ENCODE results near the gene SMAP1.

SMAP1 gene

DNA sequence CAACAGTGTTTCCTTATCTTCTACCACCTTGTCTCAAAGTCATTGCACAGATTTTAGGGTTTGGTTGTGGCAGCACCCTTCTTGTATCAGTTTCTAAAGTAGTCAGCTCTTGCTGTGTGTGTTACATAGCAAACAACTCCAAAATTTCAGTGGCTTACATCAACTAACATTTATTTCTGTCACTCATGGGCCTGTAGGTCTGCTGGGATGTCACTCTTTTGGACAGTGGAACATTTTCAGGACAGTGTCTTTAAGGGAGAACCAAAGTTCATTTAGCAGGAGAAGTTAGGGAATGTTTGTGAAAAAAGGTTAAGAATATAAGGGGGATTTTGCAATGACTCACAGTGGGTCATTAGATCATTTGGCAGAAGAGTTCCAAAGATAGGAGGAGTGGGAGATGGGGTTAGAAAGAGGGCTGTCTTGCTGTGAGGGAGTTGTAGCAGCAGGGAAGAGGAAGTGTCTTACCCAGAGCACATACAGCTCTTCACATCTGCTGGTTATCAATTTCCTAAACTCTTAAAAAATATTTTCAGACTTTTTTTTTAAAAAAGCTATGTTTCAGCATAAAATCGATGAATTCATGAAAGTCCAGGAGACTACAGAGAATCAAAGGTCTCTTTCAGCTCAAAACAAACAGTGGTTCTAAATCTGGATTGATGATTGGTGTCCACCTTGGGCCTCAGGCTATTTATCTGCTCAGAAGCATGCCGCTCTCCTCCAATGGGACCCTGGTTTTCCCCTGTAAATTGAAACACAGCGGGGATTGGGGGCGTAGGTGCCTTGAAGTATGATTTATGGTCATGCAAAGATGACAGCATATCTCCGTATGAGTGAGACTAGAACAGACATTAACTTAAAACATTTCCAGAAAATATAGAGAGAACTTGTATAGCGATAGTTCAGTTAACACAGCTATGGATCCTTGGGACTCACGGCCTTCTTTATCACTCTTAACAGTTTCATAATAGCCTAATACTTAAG is 171.9 kb downstream of the SMAP1 start:
- Histone ChIP-seq H3K4me2 (no peak overlapping the region), H3K4me3 (IDR thresholded peaks at IDR 0.05; ENCODE audit: insufficient read depth, low read depth, low read length) (no peak overlapping the region)

DNA sequence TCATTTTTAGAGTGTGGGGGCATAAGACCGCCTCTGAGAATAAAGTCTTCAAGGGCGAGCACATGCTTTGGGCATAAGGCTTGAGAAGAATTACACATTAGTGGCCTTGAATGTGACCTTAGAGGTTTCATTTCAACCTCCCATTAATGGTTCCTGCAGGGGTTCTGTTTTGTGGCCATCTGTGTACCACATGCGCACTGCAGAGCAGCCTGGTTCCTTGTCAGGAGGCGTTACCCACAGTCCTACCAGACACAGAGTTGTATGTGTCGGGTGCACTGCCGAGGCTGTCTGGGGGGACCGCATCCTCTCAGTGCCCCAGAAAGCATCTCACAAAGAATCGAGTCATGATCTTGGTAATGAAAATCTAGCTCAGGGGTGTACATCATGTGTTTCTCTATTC is 173.4 kb downstream of the SMAP1 start:
- no peak overlapping the region for H2AFZ ChIP-seq (ENCODE audit: low read depth)
- no peaks in the 10 kb centered on the region for H3K79me2 ChIP-seq (ENCODE audit: insufficient read depth, low read depth)
- H3K27me3 ChIP-seq (ENCODE audit: insufficient read depth, low read depth): no peaks in the 10 kb centered on the region
- no peak overlapping the region for H3K9ac ChIP-seq
- no peaks in the 10 kb centered on the region for H4K20me1 ChIP-seq (ENCODE audit: insufficient read depth)
- H3K4me1 ChIP-seq (ENCODE audit: low read depth, poor library complexity, severe bottlenecking): no peaks in the 10 kb centered on the region
- no peak overlapping the region for H3K27ac ChIP-seq
- TF ChIP-seq, protein P1, sequence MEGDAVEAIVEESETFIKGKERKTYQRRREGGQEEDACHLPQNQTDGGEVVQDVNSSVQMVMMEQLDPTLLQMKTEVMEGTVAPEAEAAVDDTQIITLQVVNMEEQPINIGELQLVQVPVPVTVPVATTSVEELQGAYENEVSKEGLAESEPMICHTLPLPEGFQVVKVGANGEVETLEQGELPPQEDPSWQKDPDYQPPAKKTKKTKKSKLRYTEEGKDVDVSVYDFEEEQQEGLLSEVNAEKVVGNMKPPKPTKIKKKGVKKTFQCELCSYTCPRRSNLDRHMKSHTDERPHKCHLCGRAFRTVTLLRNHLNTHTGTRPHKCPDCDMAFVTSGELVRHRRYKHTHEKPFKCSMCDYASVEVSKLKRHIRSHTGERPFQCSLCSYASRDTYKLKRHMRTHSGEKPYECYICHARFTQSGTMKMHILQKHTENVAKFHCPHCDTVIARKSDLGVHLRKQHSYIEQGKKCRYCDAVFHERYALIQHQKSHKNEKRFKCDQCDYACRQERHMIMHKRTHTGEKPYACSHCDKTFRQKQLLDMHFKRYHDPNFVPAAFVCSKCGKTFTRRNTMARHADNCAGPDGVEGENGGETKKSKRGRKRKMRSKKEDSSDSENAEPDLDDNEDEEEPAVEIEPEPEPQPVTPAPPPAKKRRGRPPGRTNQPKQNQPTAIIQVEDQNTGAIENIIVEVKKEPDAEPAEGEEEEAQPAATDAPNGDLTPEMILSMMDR (conservative IDR thresholded peaks at IDR 0.05; ENCODE audit: low read depth, low read length): no peak
- H3K4me3 ChIP-seq (IDR thresholded peaks at IDR 0.05; ENCODE audit: insufficient read depth, low read depth, low read length): no peak overlapping the region
- H3K36me3 ChIP-seq (ENCODE audit: insufficient read depth): no peaks in the 10 kb centered on the region
- no peak overlapping the region for H3K4me2 ChIP-seq

More for the DNA sequence above, 171.9 kb downstream of the SMAP1 start:
- Histone ChIP-seq H4K20me1 (ENCODE audit: insufficient read depth) (no peaks in the 10 kb centered on the region), H2AFZ (ENCODE audit: low read depth) (no peak overlapping the region), H3K27ac (no peak overlapping the region), H3K4me1 (ENCODE audit: low read depth, poor library complexity, severe bottlenecking) (no peaks in the 10 kb centered on the region), H3K27me3 (ENCODE audit: insufficient read depth, low read depth) (no peaks in the 10 kb centered on the region), H3K9ac (no peak overlapping the region), H3K79me2 (ENCODE audit: insufficient read depth, low read depth) (no peaks in the 10 kb centered on the region), H3K36me3 (ENCODE audit: insufficient read depth) (no peaks in the 10 kb centered on the region)
- TF ChIP-seq, protein P1 (conservative IDR thresholded peaks at IDR 0.05; ENCODE audit: low read depth, low read length): no peak

DNA sequence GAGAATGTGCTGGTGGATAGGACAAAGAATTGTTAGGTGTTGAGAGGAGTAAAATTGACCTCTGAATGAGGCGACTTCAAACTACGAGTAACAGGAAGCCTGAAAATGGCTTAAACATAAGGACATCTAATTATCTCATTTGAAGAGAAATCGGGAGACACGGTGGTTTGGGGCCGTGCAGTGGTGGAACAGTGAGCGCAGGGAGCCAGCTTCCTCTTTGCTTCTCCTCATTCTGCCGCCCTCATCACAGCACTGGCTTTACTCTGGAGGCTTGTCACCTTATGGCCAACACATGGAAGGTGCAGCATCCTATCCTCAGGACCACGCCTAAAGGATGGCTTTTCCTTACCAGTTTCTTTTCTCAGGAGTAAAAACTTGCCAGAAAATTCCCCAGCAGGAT is 174.9 kb downstream of the SMAP1 start:
- H3K4me1 ChIP-seq (ENCODE audit: low read depth, poor library complexity, severe bottlenecking): no peaks in the 10 kb centered on the region
- H3K4me2 ChIP-seq: no peak overlapping the region
- H3K4me3 ChIP-seq (IDR thresholded peaks at IDR 0.05; ENCODE audit: insufficient read depth, low read depth, low read length): no peak overlapping the region
- no peaks in the 10 kb centered on the region for H3K27me3 ChIP-seq (ENCODE audit: insufficient read depth, low read depth)
- no peaks in the 10 kb centered on the region for H3K36me3 ChIP-seq (ENCODE audit: insufficient read depth)
- TF ChIP-seq, protein P1 (conservative IDR thresholded peaks at IDR 0.05; ENCODE audit: low read depth, low read length): no peak
- H3K9ac ChIP-seq: no peak overlapping the region
- H3K27ac ChIP-seq: no peak overlapping the region
- H3K79me2 ChIP-seq (ENCODE audit: insufficient read depth, low read depth): no peaks in the 10 kb centered on the region
- no peak overlapping the region for H2AFZ ChIP-seq (ENCODE audit: low read depth)
- no peaks in the 10 kb centered on the region for H4K20me1 ChIP-seq (ENCODE audit: insufficient read depth)

DNA sequence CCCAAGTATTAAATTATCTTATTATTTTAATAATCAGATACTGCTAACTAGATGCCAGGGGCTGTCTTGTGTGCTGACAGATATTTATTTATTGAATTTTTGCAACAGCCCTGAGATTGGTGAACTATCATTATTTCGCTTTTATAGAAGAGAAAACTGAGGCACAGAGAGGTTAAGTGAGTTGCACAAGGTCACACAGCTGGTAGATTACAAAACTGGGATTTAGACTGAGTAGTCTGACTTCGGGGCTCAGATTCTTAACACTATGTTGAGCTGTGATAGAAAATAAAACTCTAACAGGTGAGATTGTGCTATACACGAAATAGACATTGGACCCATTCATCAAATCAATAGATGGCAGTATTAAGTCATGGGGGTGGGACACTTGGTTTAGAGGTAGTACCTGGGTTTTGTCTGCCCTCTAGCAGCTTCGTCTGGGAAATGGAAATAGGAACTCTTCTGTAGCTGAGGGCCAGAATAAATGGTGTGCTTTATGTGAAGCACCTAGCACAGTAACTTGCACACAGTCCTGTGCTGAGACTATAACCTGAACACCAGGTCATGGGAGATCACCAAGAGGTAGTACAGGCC is 175.7 kb downstream of the SMAP1 start:
- Histone ChIP-seq H3K9ac (no peak overlapping the region), H4K20me1 (ENCODE audit: insufficient read depth) (no peaks in the 10 kb centered on the region)

More for the DNA sequence above, 175.7 kb downstream of the SMAP1 start:
- Histone ChIP-seq H3K4me3 (IDR thresholded peaks at IDR 0.05; ENCODE audit: insufficient read depth, low read depth, low read length) (no peak overlapping the region), H3K27ac (no peak overlapping the region), H3K36me3 (ENCODE audit: insufficient read depth) (no peaks in the 10 kb centered on the region), H2AFZ (ENCODE audit: low read depth) (no peak overlapping the region), H3K27me3 (ENCODE audit: insufficient read depth, low read depth) (no peaks in the 10 kb centered on the region), H3K79me2 (ENCODE audit: insufficient read depth, low read depth) (no peaks in the 10 kb centered on the region), H3K4me2 (no peak overlapping the region), H3K4me1 (ENCODE audit: low read depth, poor library complexity, severe bottlenecking) (no peaks in the 10 kb centered on the region)
- TF ChIP-seq, protein P1 (conservative IDR thresholded peaks at IDR 0.05; ENCODE audit: low read depth, low read length): no peak
